GM04504 (cell line): ENCODE measurements around the gene TMEM91.
A peak's percentile ranks its signal among the peaks of the same experiment; 100 is the strongest.
"Not testable (repeated sequence)": the region's sequence is repeated elsewhere in the genome, so short reads cannot be mapped to it uniquely, and the experiment has no call there.

ENCODE experiments used
- DNase-seq: peaks from one replicate; pipeline ENCODE4 v3.0.0-alpha.2; 2012; ENCODE audit warnings: low read depth

TMEM91 gene

GRCh38 chr19:41353466-41354342 lies 22.6 kb upstream of the TMEM91 start, which contains the start of gene TGFB1:
TSS of gene TGFB1 (minus strand) at chr19:41353922. CDS start at chr19:41353044, 878 bp downstream.
- peak; percentile 82 for DNase-seq

GRCh38 chr19:41354343-41354953 lies 21.9 kb upstream of the TMEM91 start:
- DNase-seq, result no peak

- no peak for DNase-seq
Observed at GRCh38 chr19:41355035-41355434, 21.3 kb upstream of the TMEM91 start.

GRCh38 chr19:41355802-41356201 lies 20.5 kb upstream of the TMEM91 start:
- DNase-seq, result no peak

- DNase-seq, result no peak
Observed at GRCh38 chr19:41356984-41357739, 19.2 kb upstream of the TMEM91 start.

GRCh38 chr19:41357746-41358145 lies 18.6 kb upstream of the TMEM91 start:
- no peak for DNase-seq

GRCh38 chr19:41359741-41360140 lies 16.6 kb upstream of the TMEM91 start:
- no peak for DNase-seq

- DNase-seq, result no peak
Observed at GRCh38 chr19:41362143-41362847, 14.0 kb upstream of the TMEM91 start.

GRCh38 chr19:41363371-41363752 lies 13.0 kb upstream of the TMEM91 start:
- no peak for DNase-seq

- peak; percentile 97 for DNase-seq
Observed at GRCh38 chr19:41363753-41364523, 12.4 kb upstream of the TMEM91 start, which contains the start of gene B9D2. TSS of gene B9D2 (minus strand) at chr19:41364149. CDS start at chr19:41363519, 630 bp downstream.

- DNase-seq, result no peak
Observed at GRCh38 chr19:41364524-41365391, 11.6 kb upstream of the TMEM91 start.

- no peak for DNase-seq
Observed at GRCh38 chr19:41366089-41366488, 10.2 kb upstream of the TMEM91 start.

- DNase-seq, result peak; percentile 78
Observed at GRCh38 chr19:41367848-41368301, 8.5 kb upstream of the TMEM91 start.

- DNase-seq, result no peak
Observed at GRCh38 chr19:41369769-41370168, 6.6 kb upstream of the TMEM91 start.

GRCh38 chr19:41371119-41371518 lies 5.2 kb upstream of the TMEM91 start:
- DNase-seq, result not testable (repeated sequence)

GRCh38 chr19:41371541-41371940 lies 4.8 kb upstream of the TMEM91 start:
- no peak for DNase-seq

- no peak for DNase-seq
Observed at GRCh38 chr19:41372501-41372900, 3.8 kb upstream of the TMEM91 start.

GRCh38 chr19:41373993-41374392 lies 2.3 kb upstream of the TMEM91 start:
- peak; percentile 82 for DNase-seq

- DNase-seq, result no peak
Observed at GRCh38 chr19:41376998-41377365, 649 bp downstream of the TMEM91 start.
